GM21526 (cell line): Measurements from ENCODE around the gene MANSC1.

Experiments
- ATAC-seq: cut with Tn5 transposase; IDR thresholded peaks from one replicate; pipeline ENCODE4 v1.9.1; 2021; ENCODE audit warnings: moderate library complexity; ENCODE audit not compliant: unreplicated experiment, low FRiP score

The MANSC1 gene

GRCh38 chr12:12349711-12350665 is at the start of gene MANSC1:
TSS of gene MANSC1 (minus strand) at chr12:12350242. CDS start at chr12:12343314, 6,928 bp downstream.
- ATAC-seq = no peak

- no peak for ATAC-seq
Observed at GRCh38 chr12:12399161-12399560, 49.1 kb upstream of the MANSC1 start.

GRCh38 chr12:12398026-12398859 is 48.2 kb upstream of the MANSC1 start:
- no peak for ATAC-seq

GRCh38 chr12:12397184-12397583 is 47.1 kb upstream of the MANSC1 start:
- ATAC-seq = no peak

GRCh38 chr12:12396694-12397093 is 46.7 kb upstream of the MANSC1 start:
- ATAC-seq = no peak

- no peak for ATAC-seq
Observed at GRCh38 chr12:12393171-12393570, 43.1 kb upstream of the MANSC1 start.

GRCh38 chr12:12392413-12392812 is 42.4 kb upstream of the MANSC1 start:
- no peak for ATAC-seq

- ATAC-seq = no peak
Observed at GRCh38 chr12:12387501-12387900, 37.5 kb upstream of the MANSC1 start.

GRCh38 chr12:12384571-12385340 is 34.7 kb upstream of the MANSC1 start:
- no peak for ATAC-seq

- no peak for ATAC-seq
Observed at GRCh38 chr12:12381982-12382381, 31.9 kb upstream of the MANSC1 start.

- ATAC-seq = no peak
Observed at GRCh38 chr12:12380949-12381593, 31.0 kb upstream of the MANSC1 start.

GRCh38 chr12:12379831-12380730 is 30.0 kb upstream of the MANSC1 start:
- ATAC-seq = no peak

GRCh38 chr12:12378616-12379015 is 28.6 kb upstream of the MANSC1 start:
- ATAC-seq = no peak

GRCh38 chr12:12376646-12377448 is 26.8 kb upstream of the MANSC1 start:
- no peak for ATAC-seq

- no peak for ATAC-seq
Observed at GRCh38 chr12:12372946-12373722, 23.1 kb upstream of the MANSC1 start.

GRCh38 chr12:12367482-12367998 is 17.5 kb upstream of the MANSC1 start:
- no peak for ATAC-seq
